Left ventricle myocardium inferior (tissue), 1 donor: ENCODE results near the gene ANKRA2. TPM values are rescaled to one million over a fixed set of nuclear protein-coding genes. Genes with fewer than 3 reads are reported as not detected.
A peak's percentile ranks its signal among the peaks of the same experiment; 100 is the strongest.

Experiments used
- DNase-seq: peaks from one replicate; pipeline ENCODE4 v3.0.0-alpha.2; 2020
- H3K27ac ChIP-seq: fragments of 200-600 bp; replicated peaks from 2 replicates; pipeline ENCODE4 v1.8.0; 2021
- H3K27me3 ChIP-seq: fragments of 200-600 bp; 2 replicates; pipeline ENCODE4 v1.8.0; 2021; ENCODE audit warnings: low read depth
- H3K36me3 ChIP-seq: fragments of 200-600 bp; 2 replicates; pipeline ENCODE4 v1.8.0; 2021
- H3K4me1 ChIP-seq: fragments of 200-600 bp; 2 replicates; pipeline ENCODE4 v1.8.0; 2021
- H3K4me3 ChIP-seq: fragments of 200-600 bp; 2 replicates; pipeline ENCODE4 v1.8.0; 2021; ENCODE audit warnings: mild to moderate bottlenecking, moderate library complexity
- H3K9me3 ChIP-seq: fragments of 200-600 bp; replicated peaks from 2 replicates; pipeline ENCODE4 v1.8.0; 2021
- intact Hi-C: fragments of 100-400 bp; cut with micrococcal nuclease; formaldehyde crosslinking; loops from one replicate; pipeline ENCODE4 v1.11.0; 2022
- total RNA-seq: library from RNA; stranded (reverse); fragmentation: NEBNext Ultra II Directional; extraction: Animal tissue kit (Norgen Biotek cat#: 25700); gene quantifications from one replicate; pipeline ENCODE4 v1.2.1, GENCODE V29; 2021
- TF ChIP-seq, protein P1 (sequence below): fragments of 200-600 bp; IDR thresholded peaks from 2 replicates; pipeline ENCODE4 v1.8.0; 2021; ENCODE audit warnings: antibody characterized with exemption, mild to moderate bottlenecking, borderline replicate concordance
- donor health status: DM: no; HTN: yes; CAD: no; lungs with severe emphysema.

ANKRA2 gene
- total RNA-seq, 1 donor from 2014 or later = 12.8 TPM

- Histone ChIP-seq H3K27me3 (no peaks in the 10 kb centered on the region), H3K27ac (no peak overlapping the region), H3K4me3 (no peak overlapping the region), H3K4me1 (no peaks in the 10 kb centered on the region), H3K9me3 (peaks cover 16% of the 10 kb centered on the region), H3K36me3 (no peaks in the 10 kb centered on the region)
- TF ChIP-seq, protein P1, sequence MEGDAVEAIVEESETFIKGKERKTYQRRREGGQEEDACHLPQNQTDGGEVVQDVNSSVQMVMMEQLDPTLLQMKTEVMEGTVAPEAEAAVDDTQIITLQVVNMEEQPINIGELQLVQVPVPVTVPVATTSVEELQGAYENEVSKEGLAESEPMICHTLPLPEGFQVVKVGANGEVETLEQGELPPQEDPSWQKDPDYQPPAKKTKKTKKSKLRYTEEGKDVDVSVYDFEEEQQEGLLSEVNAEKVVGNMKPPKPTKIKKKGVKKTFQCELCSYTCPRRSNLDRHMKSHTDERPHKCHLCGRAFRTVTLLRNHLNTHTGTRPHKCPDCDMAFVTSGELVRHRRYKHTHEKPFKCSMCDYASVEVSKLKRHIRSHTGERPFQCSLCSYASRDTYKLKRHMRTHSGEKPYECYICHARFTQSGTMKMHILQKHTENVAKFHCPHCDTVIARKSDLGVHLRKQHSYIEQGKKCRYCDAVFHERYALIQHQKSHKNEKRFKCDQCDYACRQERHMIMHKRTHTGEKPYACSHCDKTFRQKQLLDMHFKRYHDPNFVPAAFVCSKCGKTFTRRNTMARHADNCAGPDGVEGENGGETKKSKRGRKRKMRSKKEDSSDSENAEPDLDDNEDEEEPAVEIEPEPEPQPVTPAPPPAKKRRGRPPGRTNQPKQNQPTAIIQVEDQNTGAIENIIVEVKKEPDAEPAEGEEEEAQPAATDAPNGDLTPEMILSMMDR = no peak
- intact Hi-C loops = no loop called here
- DNase-seq = no peak
These were observed 40.0 kb upstream of the ANKRA2 start for GRCh38 chr5:73605223-73606087.

- Histone ChIP-seq H3K27me3 (no peaks in the 10 kb centered on the region), H3K4me1 (no peaks in the 10 kb centered on the region), H3K27ac (no peak overlapping the region), H3K4me3 (no peak overlapping the region), H3K36me3 (no peaks in the 10 kb centered on the region), H3K9me3 (peaks cover 16% of the 10 kb centered on the region)
- intact Hi-C loops = no loop called here
- TF ChIP-seq, protein P1 = no peak
- no peak for DNase-seq
These were observed 38.6 kb upstream of the ANKRA2 start for GRCh38 chr5:73603998-73604397.

GRCh38 chr5:73599380-73599779 lies 33.9 kb upstream of the ANKRA2 start:
- H3K27me3 ChIP-seq = no peaks in the 10 kb centered on the region
- intact Hi-C loops = no loop called here
- H3K27ac ChIP-seq = no peak overlapping the region
- peaks cover 16% of the 10 kb centered on the region for H3K9me3 ChIP-seq
- no peak for DNase-seq
- no peaks in the 10 kb centered on the region for H3K36me3 ChIP-seq
- no peak overlapping the region for H3K4me3 ChIP-seq
- TF ChIP-seq, protein P1 = no peak
- H3K4me1 ChIP-seq = no peaks in the 10 kb centered on the region

DNA sequence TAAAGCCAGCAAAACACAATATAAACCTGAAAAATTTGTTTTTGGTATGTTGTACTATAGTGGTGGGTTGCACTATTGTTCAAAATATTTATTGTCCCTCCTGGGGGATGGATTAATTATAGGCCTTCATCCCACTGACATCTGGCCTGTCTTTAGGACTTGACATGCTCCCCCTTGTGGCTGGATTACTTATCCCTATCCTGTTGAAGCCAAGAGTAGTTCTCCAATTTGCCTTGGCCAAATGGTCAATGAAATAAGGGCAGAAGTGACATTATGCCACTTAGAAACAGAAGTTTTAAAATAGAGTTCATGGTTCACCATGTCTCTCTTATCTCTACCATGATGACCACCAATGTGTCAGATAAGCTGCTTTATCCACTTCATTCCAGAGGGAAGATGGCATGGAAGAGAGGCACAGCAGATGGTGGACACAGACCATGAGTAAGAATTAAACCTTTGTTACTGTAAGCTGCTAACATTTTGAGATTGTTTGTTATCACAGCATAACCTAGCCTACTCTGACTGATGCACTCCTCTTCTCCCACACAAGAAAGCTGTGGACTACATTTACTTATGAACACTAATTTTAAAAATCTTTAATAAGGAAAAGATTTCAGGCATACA lies 31.4 kb upstream of the ANKRA2 start:
- H3K27ac ChIP-seq = no peak overlapping the region
- no peaks in the 10 kb centered on the region for H3K27me3 ChIP-seq
- no peak overlapping the region for H3K4me3 ChIP-seq
- TF ChIP-seq, protein P1 = peak; percentile 55
- intact Hi-C loops = no loop called here
- no peaks in the 10 kb centered on the region for H3K4me1 ChIP-seq
- peaks cover 7% of the 10 kb centered on the region for H3K9me3 ChIP-seq
- no peaks in the 10 kb centered on the region for H3K36me3 ChIP-seq
- no peak for DNase-seq

DNA sequence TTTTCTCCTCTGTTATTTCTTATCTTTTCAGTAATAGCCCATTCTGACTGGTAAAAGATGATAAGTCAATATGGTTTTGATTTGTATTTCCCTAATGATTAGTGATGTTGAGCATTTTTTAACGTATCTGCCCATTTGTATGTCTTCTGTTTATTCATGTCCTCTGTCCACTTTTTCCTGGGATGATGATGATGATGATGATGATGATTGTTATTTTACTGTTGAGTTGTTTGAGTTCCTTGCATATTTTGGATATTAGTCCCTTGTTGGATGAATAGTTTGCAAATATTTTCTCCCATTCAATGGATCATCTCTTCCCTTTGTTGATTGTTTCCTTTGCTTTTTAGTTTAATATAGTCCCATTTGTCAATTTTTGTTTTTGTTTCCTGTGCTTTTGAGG lies 27.1 kb upstream of the ANKRA2 start:
- no peaks in the 10 kb centered on the region for H3K9me3 ChIP-seq
- no peaks in the 10 kb centered on the region for H3K4me1 ChIP-seq
- intact Hi-C loops = loop anchor here (5.0 kb wide), 1 partner anchor 1055 kb away; no protein-coding TSS in a partner anchor
- H3K27ac ChIP-seq = no peak overlapping the region
- no peak overlapping the region for H3K4me3 ChIP-seq
- TF ChIP-seq, protein P1 = no peak
- no peak for DNase-seq
- no peaks in the 10 kb centered on the region for H3K27me3 ChIP-seq
- no peaks in the 10 kb centered on the region for H3K36me3 ChIP-seq
